Measurements from ENCODE around the gene TAMM41.
"Not testable (repeated sequence)": the region's sequence is repeated elsewhere in the genome, so short reads cannot be mapped to it uniquely, and the experiment has no call there.

The TAMM41 gene

GRCh38 chr3:11814663-11815062, 32.0 kb downstream of the TAMM41 start:
- DNase-seq (ENCODE audit: low read depth in 2 of 2) = no peak

GRCh38 chr3:11810276-11810675, 36.4 kb downstream of the TAMM41 start:
- DNase-seq (ENCODE audit: low read depth in 2 of 2) = no peak

- no peak for DNase-seq (ENCODE audit: low read depth in 2 of 2)
Measured at GRCh38 chr3:11808231-11808630, 38.5 kb downstream of the TAMM41 start.

- no peak for DNase-seq (ENCODE audit: low read depth in 2 of 2)
Measured at GRCh38 chr3:11807686-11808085, 39.0 kb downstream of the TAMM41 start.

GRCh38 chr3:11805716-11806115, 41.0 kb downstream of the TAMM41 start:
- no peak for DNase-seq (ENCODE audit: low read depth in 2 of 2)

GRCh38 chr3:11803977-11804892, 42.5 kb downstream of the TAMM41 start:
- no peak for DNase-seq (ENCODE audit: low read depth in 2 of 2)

GRCh38 chr3:11799791-11800190, 46.9 kb downstream of the TAMM41 start:
- no peak for DNase-seq (ENCODE audit: low read depth in 2 of 2)

GRCh38 chr3:11794927-11795326, 51.8 kb downstream of the TAMM41 start:
- no peak for DNase-seq (ENCODE audit: low read depth in 2 of 2)

- DNase-seq (ENCODE audit: low read depth in 2 of 2) = no peak
Measured at GRCh38 chr3:11791339-11792200, 55.1 kb downstream of the TAMM41 start.

- DNase-seq (ENCODE audit: low read depth in 2 of 2) = no peak
Measured at GRCh38 chr3:11789412-11789811, 57.3 kb downstream of the TAMM41 start.

- DNase-seq (ENCODE audit: low read depth in 2 of 2) = no peak
Measured at GRCh38 chr3:11784971-11785377, 61.7 kb downstream of the TAMM41 start.

GRCh38 chr3:11780341-11780740, 66.3 kb downstream of the TAMM41 start:
- no peak for DNase-seq (ENCODE audit: low read depth in 2 of 2)

GRCh38 chr3:11779626-11780025, 67.1 kb downstream of the TAMM41 start:
- no peak for DNase-seq (ENCODE audit: low read depth in 2 of 2)

GRCh38 chr3:11778248-11778647, 68.4 kb downstream of the TAMM41 start:
- DNase-seq (ENCODE audit: low read depth in 2 of 2) = no peak

GRCh38 chr3:11776346-11776745, 70.3 kb downstream of the TAMM41 start:
- DNase-seq (ENCODE audit: low read depth in 2 of 2) = no peak

- no peak for DNase-seq (ENCODE audit: low read depth in 2 of 2)
Measured at GRCh38 chr3:11775493-11775892, 71.2 kb downstream of the TAMM41 start.

- no peak for DNase-seq (ENCODE audit: low read depth in 2 of 2)
Measured at GRCh38 chr3:11774296-11774877, 72.3 kb downstream of the TAMM41 start.

GRCh38 chr3:11771931-11772330, 74.8 kb downstream of the TAMM41 start:
- DNase-seq (ENCODE audit: low read depth in 2 of 2) = not testable (repeated sequence)

GRCh38 chr3:11770477-11771391, 76.0 kb downstream of the TAMM41 start:
- DNase-seq (ENCODE audit: low read depth in 2 of 2) = peak; percentile 30 to 44

GRCh38 chr3:11769704-11770476, 76.8 kb downstream of the TAMM41 start:
- DNase-seq (ENCODE audit: low read depth in 2 of 2) = no peak
